Cerebellar nuclear complex (tissue), 1 donor: Measurements from ENCODE around the gene GTF2F2.
"Not testable (repeated sequence)": the region's sequence is repeated elsewhere in the genome, so short reads cannot be mapped to it uniquely, and the experiment has no call there.

ENCODE experiments used
- DNase-seq, 2 experiments: peaks; one replicate each; lab custom pipeline; 2025; lab: John Stamatoyannopoulos, UW

GTF2F2 gene

GRCh38 chr13:45254396-45254795, 134.1 kb downstream of the GTF2F2 start:
- no peak for DNase-seq

GRCh38 chr13:45255247-45255987, 135.1 kb downstream of the GTF2F2 start:
- DNase-seq, result no peak

GRCh38 chr13:45256254-45256653, 135.9 kb downstream of the GTF2F2 start:
- DNase-seq, result no peak

- DNase-seq, result no peak
Observed at GRCh38 chr13:45257638-45258333, 137.5 kb downstream of the GTF2F2 start.

- no peak for DNase-seq
Observed at GRCh38 chr13:45258334-45258675, 138.0 kb downstream of the GTF2F2 start.

- no peak for DNase-seq
Observed at GRCh38 chr13:45267215-45267614, 146.9 kb downstream of the GTF2F2 start.

- DNase-seq, result no peak
Observed at GRCh38 chr13:45269204-45269603, 148.9 kb downstream of the GTF2F2 start.

GRCh38 chr13:45276913-45277312, 156.6 kb downstream of the GTF2F2 start:
- DNase-seq, result no peak

- DNase-seq, result no peak
Observed at GRCh38 chr13:45278096-45278645, 157.9 kb downstream of the GTF2F2 start.

- no peak for DNase-seq
Observed at GRCh38 chr13:45280011-45280410, 159.7 kb downstream of the GTF2F2 start.

- peak in 1 of 2 experiments; percentile 69 for DNase-seq
Observed at GRCh38 chr13:45280751-45281634, 160.7 kb downstream of the GTF2F2 start.

- no peak for DNase-seq
Observed at GRCh38 chr13:45282994-45283393, 162.7 kb downstream of the GTF2F2 start.

- DNase-seq, result no peak
Observed at GRCh38 chr13:45289936-45290563, 169.7 kb downstream of the GTF2F2 start.

- DNase-seq, result no peak
Observed at GRCh38 chr13:45292176-45292575, 171.9 kb downstream of the GTF2F2 start.

- no peak for DNase-seq
Observed at GRCh38 chr13:45295536-45295935, 175.2 kb downstream of the GTF2F2 start.

- no peak for DNase-seq
Observed at GRCh38 chr13:45296259-45296658, 175.9 kb downstream of the GTF2F2 start.

GRCh38 chr13:45297456-45298205, 177.3 kb downstream of the GTF2F2 start:
- no peak for DNase-seq

GRCh38 chr13:45298206-45298505, 177.8 kb downstream of the GTF2F2 start:
- DNase-seq, result no peak

GRCh38 chr13:45298550-45298949, 178.2 kb downstream of the GTF2F2 start:
- not testable (repeated sequence) for DNase-seq

- no peak for DNase-seq
Observed at GRCh38 chr13:45299194-45299593, 178.9 kb downstream of the GTF2F2 start.
